Erythroblast (primary cell): Measurements from ENCODE around the gene NFIB.

ENCODE experiments used
- GATA1 ChIP-seq: IDR thresholded peaks from 2 replicates; pipeline ENCODE4 v1.6.1; 2011; ENCODE audit warnings: low read depth, mild to moderate bottlenecking, control low read depth, low read length, moderate library complexity
- POLR2A ChIP-seq: IDR thresholded peaks from 2 replicates; pipeline ENCODE4 v1.6.1; 2011; ENCODE audit warnings: mild to moderate bottlenecking, low read length

GRCh38 chr9:14107977-14108376, 206.0 kb downstream of the NFIB start:
- TF ChIP-seq POLR2A (no peak), GATA1 (no peak)
